GM10847 (cell line): ENCODE results near the gene CTNNA2.

Experiments used
- POLR2A ChIP-seq: IDR thresholded peaks from 2 replicates; pipeline ENCODE4 v1.6.1; 2011; ENCODE audit not compliant: insufficient read length; ENCODE audit errors: extremely low read depth

The CTNNA2 gene

DNA sequence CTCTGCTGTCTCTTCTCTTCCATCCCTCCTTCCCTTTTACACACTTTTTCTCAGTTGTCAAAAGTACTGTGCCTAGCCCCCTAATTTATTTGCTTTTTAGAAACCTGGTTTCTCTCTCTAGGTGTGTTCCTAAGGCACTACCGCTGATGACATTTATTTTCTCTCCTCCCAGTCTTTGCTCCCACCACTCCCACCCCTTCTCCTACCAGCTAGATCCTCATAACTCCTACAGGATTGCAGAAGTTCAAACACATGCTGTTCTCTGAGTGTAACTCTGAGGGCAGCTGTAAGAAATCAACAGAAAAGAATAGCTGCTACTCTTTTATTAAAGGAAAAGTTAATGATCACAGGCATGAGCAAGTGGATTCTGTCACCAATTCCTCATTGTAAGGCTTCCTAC lies 814.0 kb downstream of the CTNNA2 start:
- TF ChIP-seq POLR2A, result no peak

DNA sequence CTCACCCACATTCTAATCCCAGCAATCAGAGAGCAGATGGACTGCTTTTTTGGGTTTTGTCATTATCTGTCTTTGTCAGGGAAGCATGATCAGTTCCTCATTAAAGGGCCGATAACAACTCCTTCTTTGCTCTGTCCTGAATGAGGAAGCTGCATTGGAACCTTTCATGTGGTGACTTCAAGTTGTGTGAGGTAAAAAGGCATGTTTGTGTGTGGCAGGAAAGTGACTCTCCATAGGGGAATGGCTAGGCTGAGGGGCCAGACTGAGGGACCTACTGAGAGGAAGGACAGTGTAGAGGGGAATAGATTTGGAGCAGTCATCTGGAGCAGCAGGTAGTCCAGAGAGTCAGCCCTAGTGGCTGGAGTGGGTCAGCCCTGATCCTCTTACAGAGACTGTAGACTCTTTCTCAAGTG lies 815.3 kb downstream of the CTNNA2 start:
- TF ChIP-seq POLR2A, result no peak

DNA sequence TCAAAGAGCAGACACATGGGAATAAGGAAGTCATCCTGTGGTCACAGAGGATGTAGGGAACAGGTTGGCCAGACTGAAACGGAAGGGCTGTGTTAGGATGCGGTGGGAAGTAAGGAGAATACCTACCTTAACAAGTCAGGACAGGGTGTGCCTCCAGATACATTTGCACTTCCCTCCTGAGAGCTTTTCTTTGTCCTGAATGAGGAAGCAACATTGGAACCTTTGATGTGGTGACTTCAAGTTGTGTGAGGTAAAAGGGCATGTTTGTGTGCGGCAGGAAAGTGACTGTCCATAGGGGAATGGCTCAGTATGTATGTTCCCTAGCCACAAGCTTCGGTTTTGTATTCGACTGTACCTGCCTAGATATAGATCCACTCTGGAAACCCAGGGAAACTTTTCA lies 816.6 kb downstream of the CTNNA2 start:
- no peak for TF ChIP-seq POLR2A

DNA sequence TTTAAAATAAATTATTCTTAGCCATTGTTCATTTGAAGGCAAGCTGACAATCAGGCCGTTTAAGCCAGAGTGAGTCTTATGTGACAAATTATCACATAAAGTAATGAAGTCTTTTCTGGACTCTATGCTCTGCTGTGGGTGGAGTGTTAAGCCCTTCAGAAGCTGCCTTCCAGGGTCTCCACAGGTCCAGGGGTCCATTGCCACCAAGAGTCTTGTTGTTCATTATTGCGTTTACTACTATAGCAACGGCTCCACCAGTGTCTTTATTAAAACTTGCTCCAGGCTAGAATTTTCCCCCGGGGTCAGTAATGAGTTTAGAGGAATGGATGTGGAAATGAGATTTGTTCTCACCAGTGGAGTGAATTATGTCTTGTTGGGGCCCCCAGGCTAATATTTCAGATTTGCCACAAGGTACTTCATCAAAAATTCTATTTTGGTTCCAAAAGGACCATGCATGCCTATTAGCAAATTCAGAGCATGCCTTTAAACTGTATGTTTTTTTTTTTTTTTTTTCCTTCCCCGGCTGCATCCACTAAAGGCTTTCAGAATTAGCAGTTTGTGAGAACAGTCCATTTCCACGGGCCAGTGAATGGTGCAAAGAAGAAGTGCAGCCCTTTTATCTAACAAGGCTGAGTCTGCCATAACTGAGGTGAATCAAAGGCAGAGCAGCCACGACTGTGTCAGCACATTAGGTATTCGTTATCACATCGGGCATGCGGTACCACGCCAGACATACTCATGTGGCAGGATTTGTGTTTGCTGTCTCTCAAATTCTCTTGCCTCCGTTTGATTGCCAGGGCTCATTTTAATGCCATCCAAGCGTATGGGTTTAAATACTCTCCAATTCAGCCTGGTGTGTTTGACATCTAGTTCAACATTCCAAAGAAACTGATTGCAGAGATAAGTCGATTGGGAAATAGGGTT lies 817.9 kb downstream of the CTNNA2 start:
- no peak for TF ChIP-seq POLR2A

DNA sequence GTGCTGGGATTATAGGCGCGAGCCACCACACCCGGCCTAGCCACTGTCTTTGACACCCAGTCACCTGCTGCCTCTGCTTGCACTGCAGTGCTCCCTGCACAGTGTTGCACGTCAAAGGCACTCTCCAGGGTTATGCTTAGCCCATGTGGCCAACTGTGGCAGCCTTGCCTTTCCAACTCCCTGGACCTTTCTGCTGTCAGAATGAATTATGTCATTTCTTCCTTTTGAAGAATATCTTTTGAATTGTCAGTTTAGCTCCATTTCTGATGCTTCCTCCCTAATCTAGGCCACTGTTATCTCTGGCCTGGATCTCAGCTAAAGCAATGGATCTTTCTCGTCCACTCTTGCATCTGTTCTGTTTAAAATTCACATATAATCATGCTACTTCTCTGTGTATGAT lies 821.0 kb downstream of the CTNNA2 start:
- no peak for TF ChIP-seq POLR2A

DNA sequence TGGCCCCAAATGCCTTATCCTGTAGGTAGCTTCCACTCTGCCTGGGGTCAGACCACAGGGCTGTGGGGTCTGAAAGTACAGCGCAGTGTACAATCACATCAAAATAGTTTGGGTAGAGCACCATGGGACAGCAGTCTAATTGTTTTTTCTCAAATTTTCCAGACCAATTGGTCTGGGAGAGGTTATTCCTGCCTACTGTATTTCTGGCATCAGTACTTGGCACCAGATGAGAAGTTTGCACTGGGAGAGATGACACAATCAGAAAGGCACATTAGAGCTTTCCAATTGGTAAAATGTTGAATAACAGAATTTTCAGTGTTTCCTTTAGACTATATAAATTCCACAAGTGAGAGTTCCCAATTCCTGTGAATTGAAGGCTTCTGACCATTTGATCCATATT lies 822.6 kb downstream of the CTNNA2 start:
- TF ChIP-seq POLR2A, result no peak

DNA sequence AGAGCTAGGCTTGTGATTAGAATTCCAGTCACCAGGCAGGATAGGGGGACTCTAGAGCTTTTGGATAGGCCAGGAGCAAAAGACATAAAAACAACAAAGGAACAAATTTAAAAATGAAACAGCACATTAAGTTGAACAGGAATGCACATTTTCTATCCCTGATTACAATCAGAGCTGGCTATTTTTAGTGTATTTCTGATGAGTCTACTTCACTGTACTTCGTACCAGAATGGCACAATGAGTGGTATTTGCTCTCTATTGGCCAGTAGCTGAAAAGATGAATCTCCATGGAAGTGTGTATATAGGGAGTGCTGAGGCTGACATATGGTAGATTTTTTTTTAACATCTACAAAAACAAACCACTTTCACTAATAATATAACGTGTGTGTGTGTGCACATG lies 825.9 kb downstream of the CTNNA2 start:
- no peak for TF ChIP-seq POLR2A

DNA sequence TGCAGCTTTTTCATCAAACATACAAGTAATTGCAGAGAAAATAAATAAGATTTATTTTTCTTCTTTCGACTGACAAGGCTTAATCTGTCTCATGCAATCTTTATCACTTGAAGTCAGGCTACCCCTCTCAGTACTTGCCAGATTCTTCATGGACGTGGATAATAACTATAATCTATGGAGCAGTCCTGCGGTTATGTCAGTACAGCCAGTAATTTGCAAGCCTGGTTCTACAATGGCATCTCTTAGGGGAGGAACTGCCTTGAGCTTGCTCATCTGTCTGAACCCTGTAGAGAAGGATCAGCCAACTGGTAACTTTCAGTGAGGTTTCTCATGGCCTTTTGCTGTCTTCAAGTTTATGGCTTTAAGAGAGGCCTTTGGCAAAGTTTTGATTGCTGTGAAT lies 827.2 kb downstream of the CTNNA2 start:
- TF ChIP-seq POLR2A, result no peak

DNA sequence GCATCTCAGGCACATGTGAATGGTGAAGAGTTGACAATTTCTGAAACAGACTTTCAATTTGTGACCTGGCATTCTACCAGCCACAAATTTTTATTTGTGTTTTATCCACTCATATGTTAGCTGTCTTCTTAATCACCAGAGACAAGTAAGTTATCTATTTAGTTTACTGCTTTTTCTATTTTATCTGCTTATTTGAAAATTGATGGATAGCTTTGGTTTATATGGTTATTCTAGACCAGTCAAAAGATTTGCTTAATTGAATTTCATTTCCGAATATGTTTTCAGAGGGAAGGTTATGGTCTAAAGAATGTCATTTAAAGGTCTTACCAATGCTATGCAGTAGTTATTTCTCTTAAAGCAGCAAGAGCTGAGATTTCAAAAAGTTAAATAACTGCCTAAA lies 835.2 kb downstream of the CTNNA2 start:
- TF ChIP-seq POLR2A, result no peak

DNA sequence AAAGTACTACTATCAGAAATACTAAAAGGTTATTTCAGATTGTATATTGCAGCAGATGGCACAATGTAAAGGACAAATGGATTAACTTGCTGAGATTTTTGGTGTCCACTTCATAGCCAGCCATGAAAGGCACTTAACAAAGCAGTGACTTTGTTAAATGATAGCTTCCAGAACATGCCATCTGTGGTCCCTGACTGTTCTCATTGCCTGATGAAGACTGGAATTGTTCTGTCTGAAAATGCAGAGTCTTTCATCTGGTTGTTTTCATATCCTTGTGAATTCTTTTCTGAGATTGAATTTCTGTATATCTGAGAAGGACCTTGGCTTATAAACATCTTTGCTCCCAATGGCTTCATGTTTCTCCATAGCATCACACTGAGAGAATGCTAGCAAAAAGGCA lies 836.1 kb downstream of the CTNNA2 start:
- TF ChIP-seq POLR2A, result no peak

DNA sequence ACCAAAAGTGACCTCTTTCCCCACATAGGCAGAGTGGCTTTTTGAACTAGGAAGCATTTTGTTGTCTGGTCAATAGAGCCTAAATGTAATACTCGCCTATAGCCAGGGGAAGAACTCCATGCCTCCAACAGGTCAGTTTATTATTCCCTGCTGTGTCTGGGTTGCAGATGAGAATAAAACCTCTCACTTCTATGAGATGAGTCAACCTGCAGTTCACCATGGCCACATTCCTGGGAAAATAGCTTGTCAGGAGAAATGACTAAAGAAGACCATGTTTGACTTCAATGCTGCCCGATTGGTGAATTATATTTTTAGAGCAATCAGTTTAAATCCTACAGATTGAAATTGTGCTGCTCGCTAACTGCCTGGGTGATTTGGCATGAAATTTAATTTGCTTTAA lies 838.4 kb downstream of the CTNNA2 start:
- no peak for TF ChIP-seq POLR2A

DNA sequence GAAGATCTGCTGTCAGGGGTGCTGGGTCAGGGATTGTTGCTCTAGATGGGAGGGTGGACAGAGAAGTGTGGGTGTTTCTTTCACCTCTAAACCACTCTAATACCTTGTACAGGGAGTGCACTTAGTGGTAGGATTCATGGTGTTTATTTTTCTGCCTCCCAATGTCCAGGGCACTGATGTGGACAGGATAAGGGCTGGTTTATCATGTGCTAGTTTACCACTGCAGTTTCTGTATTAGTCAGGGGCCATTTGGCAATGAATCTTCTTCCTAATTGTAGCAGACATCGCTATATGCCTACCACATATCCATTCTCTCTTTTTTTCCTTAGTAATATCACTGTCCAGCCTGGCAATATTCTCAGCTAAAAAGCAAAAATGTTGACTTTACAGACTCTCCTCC lies 842.0 kb downstream of the CTNNA2 start:
- no peak for TF ChIP-seq POLR2A

DNA sequence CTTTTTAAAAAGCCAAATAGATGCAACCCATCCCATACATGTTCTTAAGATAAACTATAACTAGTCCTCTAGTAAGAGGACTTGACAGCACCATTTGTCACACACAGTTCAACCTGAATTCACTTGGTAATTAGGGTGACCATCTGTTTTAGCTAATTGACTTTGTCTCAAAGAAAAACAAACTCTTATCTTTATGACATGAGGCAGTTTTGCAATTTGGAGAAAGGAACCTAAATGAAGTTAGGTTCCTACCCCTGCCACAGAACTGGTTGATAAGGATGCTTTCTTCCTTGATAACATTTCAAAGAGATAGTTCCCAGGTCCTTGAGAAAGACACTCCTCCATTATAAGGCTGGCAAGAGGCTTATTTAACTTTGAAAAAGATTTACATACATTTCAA lies 849.1 kb downstream of the CTNNA2 start:
- TF ChIP-seq POLR2A, result no peak

DNA sequence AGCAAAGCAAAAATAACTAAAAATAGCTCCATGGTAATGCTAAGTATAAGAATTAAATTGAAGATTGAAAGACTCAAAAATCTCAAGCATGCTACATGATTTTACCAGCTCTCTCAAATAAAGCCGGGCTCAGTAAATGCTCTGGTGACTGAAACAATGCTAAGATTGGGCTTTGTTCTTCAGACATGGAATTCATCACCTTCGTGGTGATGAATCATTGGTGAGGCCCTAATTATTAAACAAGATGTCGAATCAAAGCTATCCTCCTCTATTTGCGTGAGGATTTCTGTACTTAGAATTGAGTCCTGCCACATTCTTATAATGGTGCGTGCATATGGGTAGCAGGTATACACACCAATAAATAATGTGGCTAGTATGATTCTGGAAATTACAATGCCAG lies 850.5 kb downstream of the CTNNA2 start:
- TF ChIP-seq POLR2A, result no peak

DNA sequence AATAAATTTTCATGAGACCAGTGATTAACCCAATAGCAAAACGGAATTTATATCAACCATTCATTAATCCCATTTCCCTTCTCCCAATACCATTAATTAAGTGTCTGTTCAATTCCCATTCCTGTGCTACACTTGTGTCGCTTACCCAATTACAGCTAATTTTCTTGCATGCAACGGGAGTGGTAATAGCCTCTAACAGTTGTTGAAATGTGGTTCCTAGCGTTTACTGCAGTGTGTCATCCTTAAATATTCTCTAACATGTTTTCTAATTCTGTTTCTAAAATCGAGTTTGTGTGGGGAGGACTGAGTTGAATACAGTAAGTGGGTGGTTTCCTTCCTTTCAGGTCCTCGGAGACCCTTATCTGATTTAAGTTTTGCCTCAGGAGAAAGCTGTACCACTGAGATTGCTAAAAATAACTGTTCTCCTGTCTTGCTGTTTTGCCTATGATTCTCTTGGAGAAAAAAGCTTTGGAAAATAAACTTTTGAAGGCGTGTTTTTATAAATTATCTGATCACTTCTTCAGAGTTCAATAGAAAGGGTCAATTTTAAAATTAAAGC lies 851.0 kb downstream of the CTNNA2 start:
- TF ChIP-seq POLR2A, result no peak

DNA sequence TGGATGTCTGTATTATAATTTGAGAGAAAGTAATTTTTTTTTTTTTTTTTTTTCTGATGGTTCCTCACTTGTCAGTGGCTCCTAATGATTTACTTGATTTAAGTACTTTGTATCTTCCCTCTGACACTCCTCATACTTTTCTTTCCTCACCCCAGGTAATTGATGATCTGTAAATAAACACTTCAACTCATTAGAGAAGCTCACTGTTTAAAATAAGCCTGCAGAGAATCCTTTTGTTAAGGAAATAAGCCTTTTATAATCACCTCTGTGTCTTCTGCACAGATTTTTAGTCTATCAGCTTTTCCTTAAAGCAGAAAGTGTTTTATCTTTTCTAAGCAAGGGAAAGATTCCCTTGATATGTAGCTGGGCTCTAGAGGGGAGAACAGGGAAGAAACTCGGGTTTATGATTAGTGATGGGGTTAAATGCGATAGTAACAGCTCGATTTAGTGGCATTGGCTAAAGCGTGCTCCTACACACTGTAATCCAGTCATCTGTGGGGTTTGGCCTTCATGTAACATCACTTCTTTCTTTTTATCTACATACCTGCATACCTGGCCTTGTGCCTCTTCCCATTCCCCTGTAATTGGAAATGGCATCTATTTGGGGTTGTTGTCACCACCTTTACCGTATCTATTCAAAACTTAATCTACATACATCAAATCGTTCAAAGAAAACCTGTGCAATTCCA lies 851.8 kb downstream of the CTNNA2 start:
- no peak for TF ChIP-seq POLR2A
